Transverse colon (tissue), 4 donors: ENCODE data around the gene RSU1. TPM values are rescaled to one million over a fixed set of nuclear protein-coding genes. Genes with fewer than 3 reads are reported as not detected.

Experiments
- DNase-seq: peaks from one replicate; pipeline ENCODE4 v3.0.0-alpha.2; 2019
- H3K27ac ChIP-seq, 4 donors: fragments of 200-600 bp; sonication (generic); 2 replicates each; pipeline ENCODE4 v1.5.1; 2016 to 2018; ENCODE audit warnings: inconsistent platforms in 4 of 4
- H3K27me3 ChIP-seq: fragments of 200-600 bp; sonication (generic); 2 replicates; pipeline ENCODE4 v1.5.1; 2017; ENCODE audit warnings: inconsistent platforms
- H3K36me3 ChIP-seq, 4 donors: fragments of 200-600 bp; sonication (generic); 2 replicates each; pipeline ENCODE4 v1.5.1; 2017 to 2019; ENCODE audit warnings: inconsistent platforms in 4 of 4
- H3K4me1 ChIP-seq, 4 donors: fragments of 200-600 bp; sonication (generic); 2 replicates each; pipeline ENCODE4 v1.5.1; 2017 to 2020; ENCODE audit warnings: inconsistent platforms in 4 of 4
- H3K4me3 ChIP-seq, 4 donors: fragments of 200-600 bp; sonication (generic); 1 replicate in 1 of 4; 2 replicates in 3 of 4; pipeline versions ENCODE4 v1.5.1 to v1.6.1; 2017 to 2019; ENCODE audit warnings: inconsistent platforms in 4 of 4
- H3K9me3 ChIP-seq, 2 donors: fragments of 200-600 bp; sonication (generic); 2 replicates each; pipeline ENCODE4 v1.5.1; 2017 to 2019; ENCODE audit warnings: inconsistent platforms in 2 of 2
- CTCF ChIP-seq, 5 experiments: fragments of 200-600 bp in 3 of 5; fragments of 450-650 bp in 2 of 5; sonication (generic) in 3 of 5; IDR thresholded peaks; 1 replicate in 2 of 5; 2 replicates in 3 of 5; pipeline ENCODE4 v1.5.1; 2016 to 2017; ENCODE audit warnings: antibody characterized with exemption in 5 of 5, inconsistent platforms in 3 of 5, mild to moderate bottlenecking in 2 of 5, moderate library complexity in 1 of 5
- EP300 ChIP-seq: sonication (generic); formaldehyde crosslinking; IDR thresholded peaks from one replicate; pipeline ENCODE4 v1.6.1; 2017; ENCODE audit warnings: antibody characterized with exemption, low read depth
- POLR2A ChIP-seq: fragments of 450-650 bp; IDR thresholded peaks from one replicate; pipeline ENCODE4 v1.6.1; 2016; ENCODE audit warnings: antibody characterized with exemption, mild to moderate bottlenecking, moderate library complexity
- POLR2AphosphoS5 ChIP-seq, 3 donors: sonication (generic); formaldehyde crosslinking; IDR thresholded peaks; one replicate each; pipeline ENCODE4 v1.6.1; 2016; ENCODE audit warnings: antibody characterized with exemption in 3 of 3
- WGBS, 2 donors: methylation state at CpG; one replicate each; pipeline ENCODE4 v1.1.5; 2018; ENCODE audit warnings: low coverage in 1 of 2; 5-methylcytosine and 5-hydroxymethylcytosine counted together
- in situ Hi-C, 4 donors: fragments of 200-750 bp; cut with MboI; loops; one replicate each; pipeline versions ENCODE4 v1.15.0 to v1.15.1; 2017; ENCODE audit warnings: low sequenced_read_pairs in 3 of 4, low pct_ligation_motif_present in 1 of 4, low pct_unique_long_range_greater_than_20kb in 1 of 4
- intact Hi-C: fragments of 100-400 bp; cut with DNase I; formaldehyde crosslinking; loops from one replicate; pipeline ENCODE4 v1.15.1; 2023; ENCODE audit warnings: low total_unique reads
- total RNA-seq, 4 donors: library from RNA; depleted of rRNA; stranded (reverse); fragments of >200 nt; gene quantifications; one replicate each; pipeline ENCODE4 v1.1.0, GENCODE V29; 2016

RSU1 gene
- total RNA-seq, 4 donors from 2014 or later, result 25.9 to 132 (median 67.0) TPM

- Histone ChIP-seq H3K36me3 (no peaks in the 10 kb centered on the region), H3K27ac (no peak overlapping the region), H3K9me3 (no peaks in the 10 kb centered on the region), H3K4me3 (no peak overlapping the region), H3K4me1 (no peaks in the 10 kb centered on the region), H3K27me3 (no peaks in the 10 kb centered on the region)
- DNase-seq, result no peak
- TF ChIP-seq POLR2AphosphoS5 (IDR thresholded peaks at IDR 0.05) (no peak), CTCF (IDR thresholded peaks at IDR 0.05) (no peak), EP300 (no peak), POLR2A (no peak)
- in situ Hi-C loops, result no loop called here
- 73 to 83% methylated on average over 5 to 7 of the region's 7 CpGs for WGBS, 2 donors
- intact Hi-C loops, result no loop called here
Observed at GRCh38 chr10:16586358-16587138, 230.7 kb downstream of the RSU1 start.

GRCh38 chr10:16585103-16585502 is 232.1 kb downstream of the RSU1 start:
- H3K36me3 ChIP-seq, result no peaks in the 10 kb centered on the region
- in situ Hi-C loops, result no loop called here

GRCh38 chr10:16583382-16583781 is 233.8 kb downstream of the RSU1 start:
- 83% methylated on average over 8 of the region's 10 CpGs; no CpG with 5 or more reads in 1 of the 2 donors for WGBS, 2 donors
- Histone ChIP-seq H3K4me3 (no peak overlapping the region), H3K27ac (no peak overlapping the region), H3K4me1 (no peaks in the 10 kb centered on the region), H3K27me3 (no peaks in the 10 kb centered on the region), H3K36me3 (no peaks in the 10 kb centered on the region), H3K9me3 (no peaks in the 10 kb centered on the region)
- no peak for DNase-seq
- in situ Hi-C loops, result no loop called here
- no peak for TF ChIP-seq POLR2A
- TF ChIP-seq EP300, result no peak
- no peak for TF ChIP-seq CTCF (IDR thresholded peaks at IDR 0.05)
- TF ChIP-seq POLR2AphosphoS5 (IDR thresholded peaks at IDR 0.05), result no peak
- intact Hi-C loops, result no loop called here

More at GRCh38 chr10:16585103-16585502, 232.1 kb downstream of the RSU1 start:
- TF ChIP-seq EP300, result no peak
- no peak for TF ChIP-seq CTCF (IDR thresholded peaks at IDR 0.05)
- TF ChIP-seq POLR2A, result no peak
- TF ChIP-seq POLR2AphosphoS5 (IDR thresholded peaks at IDR 0.05), result no peak
- Histone ChIP-seq H3K4me3 (no peak overlapping the region), H3K4me1 (no peaks in the 10 kb centered on the region), H3K27ac (no peak overlapping the region), H3K9me3 (no peaks in the 10 kb centered on the region), H3K27me3 (no peaks in the 10 kb centered on the region)
- WGBS, 2 donors, result 49% methylated on average over 6 of the region's 6 CpGs; no CpG with 5 or more reads in 1 of the 2 donors
- no peak for DNase-seq
- intact Hi-C loops, result no loop called here

- 69 to 81% methylated on average over 3 of the region's 3 CpGs for WGBS, 2 donors
- in situ Hi-C loops (no loop called here), intact Hi-C loops (no loop called here)
- Histone ChIP-seq H3K9me3 (no peaks in the 10 kb centered on the region), H3K4me3 (no peak overlapping the region), H3K27me3 (no peaks in the 10 kb centered on the region), H3K27ac (no peak overlapping the region), H3K4me1 (no peaks in the 10 kb centered on the region), H3K36me3 (no peaks in the 10 kb centered on the region)
- no peak for TF ChIP-seq EP300
- TF ChIP-seq POLR2A, result no peak
- no peak for TF ChIP-seq POLR2AphosphoS5 (IDR thresholded peaks at IDR 0.05)
- no peak for TF ChIP-seq CTCF (IDR thresholded peaks at IDR 0.05)
- no peak for DNase-seq
Observed at GRCh38 chr10:16581202-16581601, 236.0 kb downstream of the RSU1 start.
